GM19238 (cell line): ENCODE results near the gene MBNL1.
"Not testable (repeated sequence)": the region's sequence is repeated elsewhere in the genome, so short reads cannot be mapped to it uniquely, and the experiment has no call there.

Experiments
- DNase-seq: peaks from one replicate; pipeline ENCODE4 v3.0.0; 2011; ENCODE audit warnings: low spot score; ENCODE audit not compliant: insufficient read length

Gene MBNL1

DNA sequence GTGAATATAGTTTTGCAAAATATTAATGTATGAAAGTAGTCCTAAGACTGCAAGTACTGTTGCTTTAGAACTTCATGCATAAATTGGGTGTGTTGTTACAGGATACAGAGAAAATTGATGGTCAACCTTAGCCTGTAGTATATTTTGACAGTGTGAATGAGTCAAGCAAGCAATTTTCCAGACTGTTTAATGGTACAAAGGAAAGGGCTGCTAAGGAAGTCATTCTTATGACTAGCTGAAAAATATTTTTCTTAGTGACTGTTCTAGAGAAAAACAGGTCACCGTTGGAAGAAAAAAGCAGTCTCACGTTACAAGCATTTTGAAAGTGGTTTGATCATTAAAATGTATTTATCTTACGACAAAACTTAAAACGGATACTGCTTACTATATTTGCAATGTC is 49.2 kb downstream of the MBNL1 start:
- DNase-seq = no peak

GRCh38 chr3:152318512-152318911 is 49.8 kb downstream of the MBNL1 start:
- DNase-seq = no peak

GRCh38 chr3:152319256-152319655 is 50.5 kb downstream of the MBNL1 start:
- no peak for DNase-seq

DNA sequence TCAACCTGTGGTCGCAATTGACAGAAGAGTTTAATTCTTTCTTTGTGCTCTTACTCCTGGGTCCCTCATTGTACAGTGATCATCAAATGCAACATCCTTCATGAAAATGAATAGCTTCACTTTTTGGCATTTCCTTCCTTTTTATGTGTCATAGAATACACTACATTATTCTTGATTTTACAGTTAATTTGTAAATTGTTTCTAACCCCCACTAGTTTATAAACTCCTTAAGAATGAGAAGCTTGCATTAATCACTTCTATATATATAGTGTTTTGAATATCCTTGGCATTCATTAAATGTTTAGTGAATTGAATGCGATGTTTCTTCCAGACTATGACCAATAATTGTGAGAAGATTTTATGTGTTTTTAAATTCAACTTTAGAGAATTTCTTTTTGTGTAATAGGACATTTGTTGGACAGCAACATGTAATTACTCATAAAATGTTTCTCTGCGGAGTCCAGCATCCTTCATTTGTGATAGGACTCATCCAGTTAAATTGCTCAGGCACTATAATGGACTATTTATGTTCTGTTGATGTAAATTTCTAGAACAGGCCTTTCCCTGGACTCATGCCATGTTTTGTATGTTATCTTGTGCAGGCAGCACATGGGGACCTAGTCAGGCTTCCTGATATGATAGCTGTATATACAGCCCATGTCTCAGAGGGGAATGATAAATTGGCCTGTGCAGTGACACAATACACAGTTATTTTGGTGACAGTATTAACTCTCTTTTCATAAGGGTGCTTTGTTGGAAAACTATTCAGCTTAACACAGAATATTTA is 51.3 kb downstream of the MBNL1 start:
- no peak for DNase-seq

DNA sequence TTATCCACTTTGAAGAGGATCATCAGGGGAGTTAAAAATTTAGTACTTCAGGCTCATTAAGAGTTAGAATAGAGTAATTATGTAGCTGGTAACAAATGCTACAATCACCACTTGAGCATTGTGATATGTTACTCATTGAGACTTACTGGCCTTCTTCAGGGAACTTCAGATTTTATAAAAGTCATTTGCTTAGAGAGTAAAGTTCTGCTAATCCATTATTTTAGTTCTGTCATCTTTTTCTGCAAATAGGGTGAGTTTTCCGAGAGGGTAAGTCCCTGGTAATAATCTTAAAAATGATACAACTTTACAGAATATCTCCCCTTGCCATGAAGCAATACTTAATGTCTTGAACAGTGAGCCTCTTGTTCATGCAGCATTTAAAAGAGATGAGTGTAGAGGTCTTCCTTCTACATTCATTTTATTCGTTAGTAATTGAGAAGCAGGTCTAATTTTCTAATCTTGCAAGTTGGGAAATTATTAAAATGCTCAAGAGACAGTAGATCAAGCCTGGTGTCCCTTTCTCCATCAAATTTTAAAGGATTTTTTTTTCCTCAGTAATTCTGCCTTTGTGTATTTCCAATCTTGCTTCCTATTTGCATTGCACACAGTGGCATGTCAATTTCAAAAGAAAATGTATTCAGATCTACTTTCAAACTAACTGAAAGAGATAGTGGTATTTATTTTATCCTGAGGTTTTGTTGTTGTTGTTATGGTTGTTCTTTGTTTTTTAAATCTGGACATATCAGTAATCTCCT is 52.6 kb downstream of the MBNL1 start:
- no peak for DNase-seq

- no peak for DNase-seq
Observed at GRCh38 chr3:152321955-152322377, 53.2 kb downstream of the MBNL1 start.

- DNase-seq = no peak
Observed at GRCh38 chr3:152322756-152323155, 54.0 kb downstream of the MBNL1 start.

- no peak for DNase-seq
Observed at GRCh38 chr3:152323834-152324233, 55.1 kb downstream of the MBNL1 start.

DNA sequence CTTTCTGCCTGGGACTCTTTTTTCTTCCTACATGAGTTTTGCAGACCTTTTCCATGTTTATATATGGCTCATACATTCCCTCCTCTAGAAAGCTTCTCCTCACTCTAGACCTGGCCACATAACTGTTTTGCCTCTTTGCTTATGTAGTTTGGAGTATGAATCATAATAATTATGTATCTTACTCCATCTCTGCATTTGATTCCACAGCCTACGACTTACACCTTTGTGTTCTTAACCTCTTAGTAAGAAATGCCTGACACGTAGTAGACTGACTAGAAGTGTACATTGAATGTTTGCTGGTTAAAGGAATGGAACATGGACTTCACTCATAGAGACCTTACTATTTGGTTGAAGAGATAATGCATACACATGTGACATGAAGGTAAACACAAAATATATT is 56.4 kb downstream of the MBNL1 start:
- no peak for DNase-seq

- no peak for DNase-seq
Observed at GRCh38 chr3:152327203-152327602, 58.5 kb downstream of the MBNL1 start.

- DNase-seq = no peak
Observed at GRCh38 chr3:152328841-152329240, 60.1 kb downstream of the MBNL1 start.

- no peak for DNase-seq
Observed at GRCh38 chr3:152330559-152330958, 61.8 kb downstream of the MBNL1 start.

- DNase-seq = no peak
Observed at GRCh38 chr3:152331018-152331541, 62.4 kb downstream of the MBNL1 start.

DNA sequence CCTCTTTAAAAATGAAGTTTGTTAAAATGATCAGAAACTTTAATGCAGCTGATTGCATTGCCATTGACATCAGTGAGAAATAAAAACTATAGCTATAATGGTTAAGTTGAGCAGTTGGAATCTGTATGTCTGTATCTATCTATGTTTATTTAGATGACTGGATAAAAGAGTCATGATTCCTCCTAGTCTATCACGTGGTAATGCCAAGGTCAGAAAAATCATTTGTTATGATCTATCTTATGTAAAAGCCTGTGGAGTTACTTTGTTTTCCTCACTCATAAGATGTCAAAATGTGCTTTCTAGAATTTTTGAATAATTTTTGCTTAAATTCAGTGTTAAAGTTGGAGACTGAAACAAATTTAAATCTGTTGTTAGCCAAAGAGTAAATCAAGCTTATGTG is 63.3 kb downstream of the MBNL1 start:
- DNase-seq = no peak

DNA sequence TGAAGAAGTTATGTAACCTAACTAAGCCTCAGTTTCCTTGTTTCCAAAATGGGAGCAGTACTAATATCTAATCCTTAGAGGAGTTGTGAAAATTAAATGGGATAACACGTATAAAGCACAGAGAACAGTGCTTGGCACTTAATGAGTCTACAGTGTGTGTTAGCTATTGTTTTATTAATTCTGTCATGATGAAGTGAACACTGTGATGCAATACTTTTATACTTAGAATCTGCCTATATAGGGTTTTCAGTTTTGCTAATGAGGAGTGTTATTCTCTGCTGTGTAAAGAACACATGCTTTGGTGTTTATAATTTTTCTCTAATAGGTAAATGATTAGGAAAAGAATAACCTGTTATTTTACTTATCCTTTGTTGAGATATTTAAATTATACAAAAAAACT is 65.2 kb downstream of the MBNL1 start:
- DNase-seq = no peak

- DNase-seq = no peak
Observed at GRCh38 chr3:152334761-152335160, 66.0 kb downstream of the MBNL1 start.

GRCh38 chr3:152335273-152335672 is 66.5 kb downstream of the MBNL1 start:
- no peak for DNase-seq

GRCh38 chr3:152337337-152337736 is 68.6 kb downstream of the MBNL1 start:
- not testable (repeated sequence) for DNase-seq

GRCh38 chr3:152338159-152338720 is 69.5 kb downstream of the MBNL1 start:
- no peak for DNase-seq

DNA sequence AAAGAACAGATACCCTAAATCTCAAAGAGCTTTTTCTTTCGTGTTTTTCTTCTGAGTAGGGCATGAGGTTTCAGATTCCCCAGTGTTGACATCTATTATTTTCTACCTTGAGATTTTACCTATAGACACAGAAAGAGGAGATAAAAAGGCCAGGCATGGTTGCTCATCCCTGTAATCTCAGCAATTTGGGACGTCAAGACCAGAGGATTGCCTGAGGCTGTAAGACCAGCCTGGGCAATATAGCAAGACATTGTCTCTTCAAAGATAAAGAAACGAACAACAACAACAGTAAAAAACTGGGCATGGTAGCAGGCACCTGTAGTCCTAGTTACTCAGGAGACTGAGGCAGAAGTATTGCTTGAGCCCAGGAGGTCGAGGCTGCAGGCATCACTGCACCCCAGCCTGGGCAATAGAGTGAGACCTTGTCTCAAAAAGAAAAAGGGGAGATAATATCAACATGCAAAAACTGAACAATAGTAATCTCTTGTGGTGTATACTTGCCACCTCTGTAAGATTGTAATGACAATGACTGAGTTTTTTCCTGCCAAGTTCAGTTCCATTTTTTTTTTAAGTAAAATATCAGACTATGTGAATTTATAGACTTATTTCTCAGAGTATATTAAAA is 71.3 kb downstream of the MBNL1 start:
- DNase-seq = no peak

- DNase-seq = no peak
Observed at GRCh38 chr3:152345233-152345632, 76.5 kb downstream of the MBNL1 start.

- no peak for DNase-seq
Observed at GRCh38 chr3:152346058-152346457, 77.3 kb downstream of the MBNL1 start.
